NCI-H526 (cell line): Measurements from ENCODE around the gene SEC22A.

ENCODE experiments used
- DNase-seq, 2 experiments: peaks; one replicate each; lab custom pipeline; 2025; lab: John Stamatoyannopoulos, UW

Gene SEC22A

GRCh38 chr3:123263941-123264340 is 62.2 kb downstream of the SEC22A start:
- no peak for DNase-seq

- peak in 1 of 2 experiments; percentile 4 for DNase-seq
Observed at GRCh38 chr3:123267821-123268220, 66.1 kb downstream of the SEC22A start.

GRCh38 chr3:123270818-123271217 is 69.1 kb downstream of the SEC22A start:
- DNase-seq = peak in 1 of 2 experiments; percentile 18

- DNase-seq = no peak
Observed at GRCh38 chr3:123271466-123272159, 69.9 kb downstream of the SEC22A start.

- DNase-seq = no peak
Observed at GRCh38 chr3:123272547-123272946, 70.8 kb downstream of the SEC22A start.

GRCh38 chr3:123275691-123276090 is 73.9 kb downstream of the SEC22A start:
- no peak for DNase-seq

- no peak for DNase-seq
Observed at GRCh38 chr3:123276346-123277006, 74.7 kb downstream of the SEC22A start.

GRCh38 chr3:123277106-123277505 is 75.4 kb downstream of the SEC22A start:
- DNase-seq = no peak

- no peak for DNase-seq
Observed at GRCh38 chr3:123278446-123278845, 76.7 kb downstream of the SEC22A start.

GRCh38 chr3:123279121-123279520 is 77.4 kb downstream of the SEC22A start:
- no peak for DNase-seq

- DNase-seq = no peak
Observed at GRCh38 chr3:123281406-123281805, 79.7 kb downstream of the SEC22A start.

- DNase-seq = no peak
Observed at GRCh38 chr3:123281929-123282328, 80.2 kb downstream of the SEC22A start.

GRCh38 chr3:123282461-123282860 is 80.7 kb downstream of the SEC22A start:
- DNase-seq = no peak

GRCh38 chr3:123283074-123283473 is 81.3 kb downstream of the SEC22A start:
- DNase-seq = no peak

- no peak for DNase-seq
Observed at GRCh38 chr3:123283657-123284398, 82.1 kb downstream of the SEC22A start.

GRCh38 chr3:123284399-123285010 is 82.8 kb downstream of the SEC22A start:
- DNase-seq = no peak

- no peak for DNase-seq
Observed at GRCh38 chr3:123285066-123285465, 83.3 kb downstream of the SEC22A start.

- no peak for DNase-seq
Observed at GRCh38 chr3:123285479-123285878, 83.7 kb downstream of the SEC22A start.

GRCh38 chr3:123285931-123286307 is 84.2 kb downstream of the SEC22A start:
- no peak for DNase-seq

GRCh38 chr3:123286308-123287023 is 84.7 kb downstream of the SEC22A start:
- peak in 1 of 2 experiments; percentile 53 for DNase-seq

- no peak for DNase-seq
Observed at GRCh38 chr3:123287051-123287961, 85.6 kb downstream of the SEC22A start.
